ENCODE measurements around the gene PARVG.
"Not testable (repeated sequence)": the region's sequence is repeated elsewhere in the genome, so short reads cannot be mapped to it uniquely, and the experiment has no call there.

Gene PARVG

GRCh38 chr22:44231233-44231632, 50.5 kb downstream of the PARVG start:
- no peaks in the 10 kb centered on the region for H3K36me3 ChIP-seq (ENCODE audit: control insufficient read depth, insufficient read depth, low read length)
- no peak for TF ChIP-seq CTCF (IDR thresholded peaks at IDR 0.05)
- no peak overlapping the region for H3K4me2 ChIP-seq (ENCODE audit: low read length)
- H3K4me3 ChIP-seq (ENCODE audit: low read depth, low read length): no peak overlapping the region
- no peaks in the 10 kb centered on the region for H3K27me3 ChIP-seq (ENCODE audit: control insufficient read depth, insufficient read depth, low read length)
- no peaks in the 10 kb centered on the region for H3K9me3 ChIP-seq (ENCODE audit: control insufficient read depth, low read length)
- no peak overlapping the region for H2AFZ ChIP-seq
- H3K27ac ChIP-seq: no peak overlapping the region
- H3K79me2 ChIP-seq: no peaks in the 10 kb centered on the region
- H3K4me1 ChIP-seq: no peaks in the 10 kb centered on the region
- H3K9ac ChIP-seq: no peak overlapping the region

GRCh38 chr22:44234372-44234771, 53.6 kb downstream of the PARVG start:
- H2AFZ ChIP-seq; H3K9me3 ChIP-seq (ENCODE audit: control insufficient read depth, low read length); H3K4me1 ChIP-seq; H3K79me2 ChIP-seq; H3K4me3 ChIP-seq (ENCODE audit: low read depth, low read length); H3K27ac ChIP-seq; H3K9ac ChIP-seq; H3K36me3 ChIP-seq (ENCODE audit: control insufficient read depth, insufficient read depth, low read length); H3K27me3 ChIP-seq (ENCODE audit: control insufficient read depth, insufficient read depth, low read length); H3K4me2 ChIP-seq (ENCODE audit: low read length): not testable (repeated sequence)

- no peak overlapping the region for H3K4me2 ChIP-seq (ENCODE audit: low read length)
- no peaks in the 10 kb centered on the region for H3K79me2 ChIP-seq
- no peaks in the 10 kb centered on the region for H3K27me3 ChIP-seq (ENCODE audit: control insufficient read depth, insufficient read depth, low read length)
- no peaks in the 10 kb centered on the region for H3K4me1 ChIP-seq
- no peak overlapping the region for H3K9ac ChIP-seq
- TF ChIP-seq CTCF (IDR thresholded peaks at IDR 0.05): no peak
- no peaks in the 10 kb centered on the region for H3K36me3 ChIP-seq (ENCODE audit: control insufficient read depth, insufficient read depth, low read length)
- no peak overlapping the region for H3K27ac ChIP-seq
- no peak overlapping the region for H3K4me3 ChIP-seq (ENCODE audit: low read depth, low read length)
- no peak overlapping the region for H2AFZ ChIP-seq
- no peaks in the 10 kb centered on the region for H3K9me3 ChIP-seq (ENCODE audit: control insufficient read depth, low read length)
These were observed 56.6 kb downstream of the PARVG start for GRCh38 chr22:44237290-44237689.

GRCh38 chr22:44241121-44241520, 60.4 kb downstream of the PARVG start:
- not testable (repeated sequence) for H3K9me3 ChIP-seq (ENCODE audit: control insufficient read depth, low read length); H3K4me1 ChIP-seq; H3K36me3 ChIP-seq (ENCODE audit: control insufficient read depth, insufficient read depth, low read length); H3K79me2 ChIP-seq; H3K4me3 ChIP-seq (ENCODE audit: low read depth, low read length); H3K27me3 ChIP-seq (ENCODE audit: control insufficient read depth, insufficient read depth, low read length); H3K27ac ChIP-seq; H2AFZ ChIP-seq; H3K4me2 ChIP-seq (ENCODE audit: low read length); H3K9ac ChIP-seq

- Histone ChIP-seq H3K27me3 (ENCODE audit: control insufficient read depth, insufficient read depth, low read length) (no peaks in the 10 kb centered on the region), H3K36me3 (ENCODE audit: control insufficient read depth, insufficient read depth, low read length) (no peaks in the 10 kb centered on the region), H2AFZ (no peak overlapping the region), H3K27ac (no peak overlapping the region), H3K4me2 (ENCODE audit: low read length) (no peak overlapping the region), H3K4me1 (no peaks in the 10 kb centered on the region), H3K4me3 (ENCODE audit: low read depth, low read length) (no peak overlapping the region), H3K9ac (no peak overlapping the region), H3K79me2 (no peaks in the 10 kb centered on the region), H3K9me3 (ENCODE audit: control insufficient read depth, low read length) (no peaks in the 10 kb centered on the region)
- TF ChIP-seq CTCF (IDR thresholded peaks at IDR 0.05): no peak
These were observed 62.4 kb downstream of the PARVG start for GRCh38 chr22:44242946-44243724.

GRCh38 chr22:44243761-44244160, 63.0 kb downstream of the PARVG start:
- H3K4me2 ChIP-seq (ENCODE audit: low read length): no peak overlapping the region
- no peaks in the 10 kb centered on the region for H3K36me3 ChIP-seq (ENCODE audit: control insufficient read depth, insufficient read depth, low read length)
- H2AFZ ChIP-seq: no peak overlapping the region
- no peaks in the 10 kb centered on the region for H3K79me2 ChIP-seq
- no peak for TF ChIP-seq CTCF (IDR thresholded peaks at IDR 0.05)
- no peaks in the 10 kb centered on the region for H3K9me3 ChIP-seq (ENCODE audit: control insufficient read depth, low read length)
- no peaks in the 10 kb centered on the region for H3K27me3 ChIP-seq (ENCODE audit: control insufficient read depth, insufficient read depth, low read length)
- no peak overlapping the region for H3K9ac ChIP-seq
- no peak overlapping the region for H3K27ac ChIP-seq
- H3K4me1 ChIP-seq: no peaks in the 10 kb centered on the region
- no peak overlapping the region for H3K4me3 ChIP-seq (ENCODE audit: low read depth, low read length)

Data from parathyroid adenoma (tissue), 2 donors.